KMS-11 (cell line): Measurements from ENCODE around the gene TERT.

Experiments
- H2AFZ ChIP-seq: fragments of 200-600 bp; sonication (generic); 2 replicates; pipeline ENCODE4 v1.6.1; 2016; ENCODE audit warnings: antibody characterized with exemption, mixed run types, low read depth
- H3K27ac ChIP-seq: fragments of 200-600 bp; sonication (generic); 2 replicates; pipeline ENCODE4 v1.6.1; 2016; ENCODE audit warnings: mild to moderate bottlenecking, mixed run types
- H3K27me3 ChIP-seq: fragments of 200-600 bp; sonication (generic); 2 replicates; pipeline ENCODE4 v1.6.1; 2017; ENCODE audit warnings: mild to moderate bottlenecking, low read depth, mixed run types, moderate library complexity; ENCODE audit not compliant: insufficient read depth
- H3K36me3 ChIP-seq: fragments of 200-600 bp; sonication (generic); 2 replicates; pipeline ENCODE4 v1.6.1; 2017; ENCODE audit warnings: mild to moderate bottlenecking, mixed run types; ENCODE audit not compliant: insufficient read depth
- H3K4me1 ChIP-seq: fragments of 200-600 bp; sonication (generic); 2 replicates; pipeline ENCODE4 v1.6.1; 2016; ENCODE audit warnings: mild to moderate bottlenecking, low read depth, mixed run types; ENCODE audit not compliant: poor library complexity, severe bottlenecking
- H3K4me2 ChIP-seq: fragments of 200-600 bp; sonication (generic); 2 replicates; pipeline ENCODE4 v1.7.0; 2016; ENCODE audit warnings: mild to moderate bottlenecking, mixed run types
- H3K4me3 ChIP-seq: fragments of 200-600 bp; sonication (generic); IDR thresholded peaks from 2 replicates; pipeline ENCODE4 v1.6.1; 2017; ENCODE audit warnings: low read depth, low read length, mixed read lengths; ENCODE audit not compliant: insufficient read depth
- H3K79me2 ChIP-seq: fragments of 200-600 bp; sonication (generic); 2 replicates; pipeline ENCODE4 v1.6.1; 2016; ENCODE audit warnings: low read depth, mixed run types; ENCODE audit not compliant: insufficient read depth
- H3K9ac ChIP-seq: fragments of 200-600 bp; sonication (generic); 2 replicates; pipeline ENCODE4 v1.6.1; 2016; ENCODE audit warnings: mild to moderate bottlenecking, mixed run types
- H4K20me1 ChIP-seq: fragments of 200-600 bp; sonication (generic); 2 replicates; pipeline ENCODE4 v1.6.1; 2016; ENCODE audit warnings: mild to moderate bottlenecking, mixed run types; ENCODE audit not compliant: insufficient read depth
- CTCF ChIP-seq: fragments of 200-600 bp; sonication (generic); conservative IDR thresholded peaks from 2 replicates; pipeline ENCODE4 v1.6.1; 2017; ENCODE audit warnings: low read depth, mild to moderate bottlenecking, antibody characterized with exemption, low read length, moderate library complexity, mixed read lengths

The TERT gene

GRCh38 chr5:1204693-1205242 is 90.1 kb downstream of the TERT start:
- Histone ChIP-seq H3K79me2 (no peaks in the 10 kb centered on the region), H3K4me3 (no peak overlapping the region), H3K36me3 (no peaks in the 10 kb centered on the region), H4K20me1 (no peaks in the 10 kb centered on the region), H3K4me1 (peaks cover 3% of the 10 kb centered on the region), H2AFZ (no peak overlapping the region), H3K27me3 (peaks cover 2% of the 10 kb centered on the region; the same call in 1 of the 2 replicates), H3K27ac (no peak overlapping the region), H3K9ac (no peak overlapping the region), H3K4me2 (no peak overlapping the region)
- no peak for TF ChIP-seq CTCF

GRCh38 chr5:1203968-1204692 is 90.7 kb downstream of the TERT start:
- Histone ChIP-seq H3K4me1 (no peaks in the 10 kb centered on the region), H4K20me1 (no peaks in the 10 kb centered on the region), H3K27me3 (peaks cover 8% of the 10 kb centered on the region; the same call in 1 of the 2 replicates), H2AFZ (no peak overlapping the region), H3K4me2 (no peak overlapping the region), H3K79me2 (no peaks in the 10 kb centered on the region), H3K27ac (no peak overlapping the region), H3K9ac (no peak overlapping the region), H3K36me3 (no peaks in the 10 kb centered on the region), H3K4me3 (no peak overlapping the region)
- TF ChIP-seq CTCF: no peak

GRCh38 chr5:1203311-1203967 is 91.4 kb downstream of the TERT start:
- H3K4me3 ChIP-seq: no peak overlapping the region
- no peak overlapping the region for H3K4me2 ChIP-seq
- H3K27me3 ChIP-seq: peaks cover 8% of the 10 kb centered on the region; the same call in 1 of the 2 replicates
- H3K9ac ChIP-seq: no peak overlapping the region
- H2AFZ ChIP-seq: no peak overlapping the region
- TF ChIP-seq CTCF: no peak
- no peak overlapping the region for H3K27ac ChIP-seq
- no peaks in the 10 kb centered on the region for H3K79me2 ChIP-seq
- H3K4me1 ChIP-seq: no peaks in the 10 kb centered on the region
- H3K36me3 ChIP-seq: no peaks in the 10 kb centered on the region
- no peaks in the 10 kb centered on the region for H4K20me1 ChIP-seq
